Peyer's patch (tissue), 4 donors: ENCODE data around the gene TSPEAR. TPM values are rescaled to one million over a fixed set of nuclear protein-coding genes. Genes with fewer than 3 reads are reported as not detected.

Experiments used
- DNase-seq, 3 donors: peaks; one replicate each; pipeline ENCODE4 v3.0.0-alpha.2; 2017 to 2019
- H3K27ac ChIP-seq, 4 donors: fragments of 200-600 bp; sonication (generic); one replicate each; pipeline ENCODE4 v1.5.1; 2016 to 2019
- H3K27me3 ChIP-seq, 2 donors: fragments of 200-600 bp; sonication (generic); one replicate each; pipeline ENCODE4 v1.5.1; 2019
- H3K36me3 ChIP-seq, 3 donors: fragments of 200-600 bp; sonication (generic); one replicate each; pipeline ENCODE4 v1.5.1; 2016 to 2019
- H3K4me1 ChIP-seq, 4 donors: fragments of 200-600 bp; sonication (generic); one replicate each; pipeline ENCODE4 v1.5.1; 2016 to 2019
- H3K4me3 ChIP-seq, 4 donors: fragments of 200-600 bp; sonication (generic); 1 replicate in 3 of 4; 2 replicates in 1 of 4; pipeline ENCODE4 v1.5.1; 2016 to 2019; ENCODE audit warnings: mild to moderate bottlenecking in 1 of 4
- H3K9me3 ChIP-seq, 4 donors: fragments of 200-600 bp; sonication (generic); one replicate each; pipeline ENCODE4 v1.5.1; 2016 to 2019; ENCODE audit warnings: mild to moderate bottlenecking in 1 of 4
- CTCF ChIP-seq, 6 experiments: fragments of 450-650 bp in 4 of 6; fragments of 200-600 bp in 2 of 6; sonication (generic) in 1 of 6; IDR thresholded peaks; one replicate each; pipeline ENCODE4 v1.5.1; 2017 to 2019; ENCODE audit warnings: antibody characterized with exemption in 6 of 6, mild to moderate bottlenecking in 3 of 6, moderate library complexity in 1 of 6
- POLR2A ChIP-seq, 2 donors: fragments of 450-650 bp; IDR thresholded peaks; one replicate each; pipeline ENCODE4 v1.5.1; 2017; ENCODE audit warnings: antibody characterized with exemption in 2 of 2, mild to moderate bottlenecking in 2 of 2, moderate library complexity in 2 of 2
- total RNA-seq, 4 donors: library from RNA; depleted of rRNA; stranded (reverse); fragments of >200 nt; gene quantifications; one replicate each; pipeline ENCODE4 v1.1.0, GENCODE V29; 2016

Gene TSPEAR
- total RNA-seq, 4 donors from 2014 or later = 0.47 TPM; not detected in 3

- H3K36me3 ChIP-seq = no peaks in the 10 kb centered on the region
- H3K4me3 ChIP-seq = no peak overlapping the region
- no peak for TF ChIP-seq CTCF (IDR thresholded peaks at IDR 0.05)
- no peak for TF ChIP-seq POLR2A (IDR thresholded peaks at IDR 0.05)
- no peak for DNase-seq
- H3K27ac ChIP-seq = no peak overlapping the region
- no peaks in the 10 kb centered on the region for H3K27me3 ChIP-seq
- H3K9me3 ChIP-seq = no peaks in the 10 kb centered on the region
- no peaks in the 10 kb centered on the region for H3K4me1 ChIP-seq
These were observed 30.2 kb downstream of the TSPEAR start for GRCh38 chr21:44681152-44681551.

- no peaks in the 10 kb centered on the region for H3K4me1 ChIP-seq
- DNase-seq = no peak
- H3K4me3 ChIP-seq = no peak overlapping the region
- no peaks in the 10 kb centered on the region for H3K27me3 ChIP-seq
- no peak overlapping the region for H3K27ac ChIP-seq
- TF ChIP-seq CTCF (IDR thresholded peaks at IDR 0.05) (no peak), POLR2A (IDR thresholded peaks at IDR 0.05) (no peak)
- no peaks in the 10 kb centered on the region for H3K9me3 ChIP-seq
- H3K36me3 ChIP-seq = no peaks in the 10 kb centered on the region
These were observed 33.5 kb downstream of the TSPEAR start for GRCh38 chr21:44677881-44678280.

- Histone ChIP-seq H3K9me3 (peaks cover 0 to 15% (median 5%) of the 10 kb centered on the region in 4 donors), H3K4me3 (no peak overlapping the region), H3K4me1 (no peaks in the 10 kb centered on the region), H3K27me3 (no peaks in the 10 kb centered on the region), H3K36me3 (no peaks in the 10 kb centered on the region), H3K27ac (no peak overlapping the region)
- TF ChIP-seq POLR2A (IDR thresholded peaks at IDR 0.05) = no peak
- no peak for TF ChIP-seq CTCF (IDR thresholded peaks at IDR 0.05)
- no peak for DNase-seq
These were observed 39.5 kb downstream of the TSPEAR start for GRCh38 chr21:44671911-44672310.

- TF ChIP-seq POLR2A (IDR thresholded peaks at IDR 0.05) (no peak), CTCF (IDR thresholded peaks at IDR 0.05) (no peak)
- Histone ChIP-seq H3K4me3 (no peak overlapping the region), H3K4me1 (no peaks in the 10 kb centered on the region), H3K36me3 (no peaks in the 10 kb centered on the region), H3K27me3 (no peaks in the 10 kb centered on the region), H3K27ac (no peak overlapping the region), H3K9me3 (peaks cover 0 to 15% (median 5%) of the 10 kb centered on the region in 4 donors)
- no peak for DNase-seq
These were observed 40.5 kb downstream of the TSPEAR start for GRCh38 chr21:44670642-44671432.

GRCh38 chr21:44667612-44668011 is 43.8 kb downstream of the TSPEAR start:
- Histone ChIP-seq H3K27me3 (no peaks in the 10 kb centered on the region), H3K27ac (no peak overlapping the region), H3K36me3 (no peaks in the 10 kb centered on the region), H3K4me3 (no peak overlapping the region), H3K9me3 (peaks cover 0 to 15% (median 4%) of the 10 kb centered on the region in 4 donors), H3K4me1 (no peaks in the 10 kb centered on the region)
- TF ChIP-seq CTCF (IDR thresholded peaks at IDR 0.05) (no peak), POLR2A (IDR thresholded peaks at IDR 0.05) (no peak)
- DNase-seq = no peak
